HUES48 (cell line): Measurements from ENCODE around the gene KCNQ2.

Experiments
- H3K27ac ChIP-seq: one replicate; pipeline ENCODE4 v1.7.0; 2013; ENCODE audit warnings: low read depth, low read length, inconsistent platforms
- H3K27me3 ChIP-seq: 2 replicates; pipeline ENCODE4 v1.6.1; 2013; ENCODE audit warnings: mild to moderate bottlenecking, low read length; ENCODE audit not compliant: control insufficient read depth, insufficient read depth
- H3K36me3 ChIP-seq: 2 replicates; pipeline ENCODE4 v1.6.1; 2013; ENCODE audit warnings: low read length; ENCODE audit not compliant: control insufficient read depth, insufficient read depth
- H3K4me1 ChIP-seq: 2 replicates; pipeline ENCODE4 v1.6.1; 2013; ENCODE audit warnings: mild to moderate bottlenecking, low read length; ENCODE audit not compliant: control insufficient read depth, insufficient read depth
- H3K4me3 ChIP-seq: 2 replicates; pipeline ENCODE4 v1.5.1; 2013; ENCODE audit warnings: mild to moderate bottlenecking, low read depth, low read length
- H3K9ac ChIP-seq: 2 replicates; pipeline ENCODE4 v1.6.1; 2013; ENCODE audit warnings: mild to moderate bottlenecking, low read depth, low read length, moderate library complexity
- H3K9me3 ChIP-seq: 2 replicates; pipeline ENCODE4 v1.6.1; 2013; ENCODE audit warnings: low read length; ENCODE audit not compliant: control insufficient read depth, insufficient read depth

The KCNQ2 gene

DNA sequence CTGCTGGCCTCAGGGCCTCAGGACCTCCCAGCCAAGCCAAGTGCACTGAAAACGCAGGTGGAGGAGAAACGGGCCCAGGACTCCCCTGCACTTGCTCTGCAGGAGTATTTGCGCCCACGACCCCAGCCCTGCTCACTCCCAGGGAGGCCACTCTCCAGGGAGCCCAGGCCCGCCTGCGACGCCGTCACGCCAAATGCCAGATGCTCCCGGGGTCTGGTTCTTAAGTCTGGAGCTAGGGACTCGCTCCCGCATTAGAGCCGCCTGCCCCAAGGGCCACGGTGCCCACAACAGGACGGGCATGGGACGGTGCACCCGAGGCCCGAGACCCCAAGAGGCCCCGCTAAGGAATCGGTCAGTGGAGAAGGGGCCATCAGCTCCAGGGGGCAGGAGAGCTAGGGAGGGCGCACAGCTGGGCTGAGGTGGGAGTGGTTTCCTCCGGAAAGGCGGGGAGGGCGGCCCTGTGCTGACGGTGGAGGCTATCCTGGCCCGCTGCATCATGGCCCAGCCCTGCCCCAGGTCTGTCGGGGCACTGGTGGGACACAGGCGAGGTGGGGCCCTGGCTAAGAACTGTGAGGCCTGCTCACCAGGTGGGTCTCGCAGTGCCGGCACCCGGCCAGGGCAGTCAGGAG, 67.2 kb downstream of the KCNQ2 start:
- Histone ChIP-seq H3K27ac (no peak overlapping the region), H3K4me1 (peaks cover 7% of the 10 kb centered on the region; the same call in 1 of the 2 replicates), H3K27me3 (no peaks in the 10 kb centered on the region), H3K36me3 (no peaks in the 10 kb centered on the region), H3K9me3 (no peaks in the 10 kb centered on the region), H3K9ac (no peak overlapping the region), H3K4me3 (no peak overlapping the region)

GRCh38 chr20:63404129-63405085, 68.0 kb downstream of the KCNQ2 start:
- no peak overlapping the region for H3K9ac ChIP-seq
- H3K27me3 ChIP-seq: no peaks in the 10 kb centered on the region

GRCh38 chr20:63403403-63404105, 68.9 kb downstream of the KCNQ2 start:
- H3K27me3 ChIP-seq: no peaks in the 10 kb centered on the region
- H3K9me3 ChIP-seq: no peaks in the 10 kb centered on the region
- H3K4me3 ChIP-seq: no peak overlapping the region
- H3K9ac ChIP-seq: no peak overlapping the region
- H3K36me3 ChIP-seq: no peaks in the 10 kb centered on the region
- H3K27ac ChIP-seq: no peak overlapping the region
- peaks cover 3% of the 10 kb centered on the region; the same call in 1 of the 2 replicates for H3K4me1 ChIP-seq

More at GRCh38 chr20:63404129-63405085, 68.0 kb downstream of the KCNQ2 start:
- Histone ChIP-seq H3K9me3 (no peaks in the 10 kb centered on the region), H3K27ac (no peak overlapping the region), H3K4me1 (peaks cover 6% of the 10 kb centered on the region; the same call in 1 of the 2 replicates), H3K4me3 (no peak overlapping the region), H3K36me3 (no peaks in the 10 kb centered on the region)

GRCh38 chr20:63402860-63403220, 69.6 kb downstream of the KCNQ2 start:
- H3K9ac ChIP-seq: no peak overlapping the region
- no peak overlapping the region for H3K4me3 ChIP-seq
- no peaks in the 10 kb centered on the region for H3K27me3 ChIP-seq
- no peaks in the 10 kb centered on the region for H3K9me3 ChIP-seq
- peaks cover 3% of the 10 kb centered on the region; the same call in 1 of the 2 replicates for H3K4me1 ChIP-seq
- no peaks in the 10 kb centered on the region for H3K36me3 ChIP-seq
- no peak overlapping the region for H3K27ac ChIP-seq

- Histone ChIP-seq H3K9ac (no peak overlapping the region), H3K27me3 (no peaks in the 10 kb centered on the region), H3K4me3 (no peak overlapping the region), H3K9me3 (no peaks in the 10 kb centered on the region), H3K36me3 (no peaks in the 10 kb centered on the region), H3K4me1 (peaks cover 3% of the 10 kb centered on the region; the same call in 1 of the 2 replicates), H3K27ac (no peak overlapping the region)
Observed at GRCh38 chr20:63402181-63402859, 70.1 kb downstream of the KCNQ2 start.

DNA sequence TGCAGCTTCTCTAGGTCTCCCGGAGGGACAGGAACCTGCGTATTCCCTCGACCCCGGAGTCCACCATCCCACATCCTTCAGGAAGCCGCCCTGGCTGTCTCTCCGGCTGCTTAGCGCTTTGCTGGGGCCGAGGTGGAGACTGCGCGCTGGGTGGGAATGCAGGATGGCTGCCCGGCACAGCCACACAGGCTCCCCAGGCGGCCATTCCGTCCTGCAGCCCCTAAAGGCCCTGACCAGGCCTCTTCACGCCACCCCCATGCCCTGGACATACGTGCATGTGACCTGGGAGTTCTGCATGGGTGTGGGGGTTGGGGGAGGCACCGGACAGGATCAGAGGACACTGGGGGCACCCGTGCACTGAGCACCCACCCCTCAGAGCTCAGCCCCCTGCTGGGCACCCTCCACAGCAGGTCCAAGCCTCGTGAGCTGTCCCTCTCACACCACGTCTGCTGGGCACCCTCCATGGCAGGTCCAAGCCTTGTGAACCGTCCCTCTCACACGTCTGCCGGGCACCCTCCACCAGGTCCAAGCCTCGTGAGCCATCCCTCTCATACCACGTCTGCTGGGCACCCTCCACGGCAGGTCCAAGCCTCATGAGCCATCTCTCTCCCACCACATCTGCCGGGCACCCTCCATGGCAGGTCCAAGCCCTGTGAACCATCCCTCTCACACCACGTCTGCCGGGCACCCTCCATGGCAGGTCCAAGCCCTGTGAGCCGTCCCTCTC, 70.9 kb downstream of the KCNQ2 start:
- no peak overlapping the region for H3K9ac ChIP-seq
- no peak overlapping the region for H3K4me3 ChIP-seq
- H3K27ac ChIP-seq: no peak overlapping the region
- H3K9me3 ChIP-seq: no peaks in the 10 kb centered on the region
- H3K27me3 ChIP-seq: no peaks in the 10 kb centered on the region
- peaks cover 3% of the 10 kb centered on the region; the same call in 1 of the 2 replicates for H3K4me1 ChIP-seq
- no peaks in the 10 kb centered on the region for H3K36me3 ChIP-seq

DNA sequence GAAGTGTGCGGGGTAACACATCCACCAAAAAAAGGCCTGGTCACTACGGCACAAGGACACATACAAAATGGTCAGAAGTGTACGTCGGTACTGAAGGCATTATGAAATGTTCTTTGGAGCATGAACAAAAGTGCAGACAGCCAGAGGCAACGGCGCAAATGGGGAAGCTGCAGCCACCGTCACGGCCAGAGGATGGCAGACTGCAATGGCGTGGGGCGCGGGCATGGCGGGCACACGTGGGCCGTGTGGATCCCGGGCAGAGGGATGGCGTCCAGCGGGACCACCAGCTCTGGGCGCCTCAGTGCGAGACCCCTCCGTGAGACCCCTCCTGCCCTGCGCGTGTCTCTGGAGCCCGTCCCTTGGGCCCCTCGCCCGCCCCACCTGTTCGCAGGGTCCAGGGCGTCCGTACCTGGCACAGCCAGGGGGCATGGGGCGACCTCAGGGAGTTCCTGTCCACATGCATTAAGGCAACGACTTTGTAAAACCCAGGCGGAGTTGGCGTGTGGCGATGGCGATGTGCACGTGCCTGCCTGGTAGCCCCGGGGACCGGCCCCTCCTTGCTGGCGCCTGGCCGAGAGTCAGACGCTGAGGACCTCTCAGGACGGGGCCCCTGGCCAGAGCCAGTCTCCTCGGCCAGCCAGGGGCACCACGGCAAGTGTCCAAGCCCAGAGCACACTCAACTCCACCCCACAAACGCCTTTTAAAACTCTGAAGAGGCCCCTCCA, 71.8 kb downstream of the KCNQ2 start:
- Histone ChIP-seq H3K36me3 (no peaks in the 10 kb centered on the region), H3K9ac (no peak overlapping the region), H3K27ac (no peak overlapping the region), H3K4me3 (no peak overlapping the region), H3K27me3 (no peaks in the 10 kb centered on the region), H3K4me1 (peaks cover 3% of the 10 kb centered on the region; the same call in 1 of the 2 replicates), H3K9me3 (no peaks in the 10 kb centered on the region)

DNA sequence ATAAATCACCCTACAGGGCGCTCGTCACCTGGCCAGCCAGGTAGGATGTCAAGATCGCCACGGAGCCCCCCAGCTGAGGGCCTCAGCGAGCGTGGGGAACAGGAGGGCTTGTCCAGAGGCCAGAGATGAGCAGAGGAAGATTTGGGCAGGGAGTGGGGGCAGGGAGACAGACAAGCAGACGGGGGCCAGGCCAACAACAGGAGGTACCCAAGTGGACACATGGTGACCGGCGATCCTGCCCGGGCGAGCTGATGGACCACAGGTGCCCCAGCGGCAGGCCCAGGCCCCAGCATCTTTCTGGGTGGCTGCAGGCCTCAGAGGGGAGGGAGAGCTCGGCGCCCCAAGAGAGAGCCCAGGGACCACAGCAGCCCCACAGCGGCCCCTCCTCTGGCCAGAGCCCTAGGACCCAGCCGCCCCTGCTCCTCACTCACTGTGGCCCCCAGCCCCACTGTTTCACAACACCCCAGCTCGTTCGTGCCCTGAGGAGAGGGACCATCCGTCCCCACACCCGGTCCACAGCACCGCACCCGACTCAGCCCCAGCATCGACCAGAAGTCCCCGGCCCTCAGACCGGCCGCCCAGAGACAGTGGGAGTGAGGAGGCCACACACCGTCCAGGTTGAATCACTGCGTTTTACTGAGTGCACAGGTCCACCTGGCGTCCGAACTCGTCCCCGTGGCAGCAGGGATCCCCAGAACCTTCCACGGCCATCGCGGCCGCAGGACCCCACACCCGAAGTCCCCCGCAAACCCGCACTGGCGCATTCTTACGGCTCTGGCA, 72.7 kb downstream of the KCNQ2 start:
- no peaks in the 10 kb centered on the region for H3K27me3 ChIP-seq
- no peak overlapping the region for H3K4me3 ChIP-seq

GRCh38 chr20:63398744-63399514, 73.5 kb downstream of the KCNQ2 start:
- H3K9ac ChIP-seq: no peak overlapping the region
- H3K9me3 ChIP-seq: no peaks in the 10 kb centered on the region
- H3K4me3 ChIP-seq: no peak overlapping the region
- no peak overlapping the region for H3K27ac ChIP-seq
- peaks cover 11% of the 10 kb centered on the region for H3K4me1 ChIP-seq
- no peaks in the 10 kb centered on the region for H3K36me3 ChIP-seq
- H3K27me3 ChIP-seq: no peaks in the 10 kb centered on the region

More for the DNA sequence above, 72.7 kb downstream of the KCNQ2 start:
- Histone ChIP-seq H3K36me3 (no peaks in the 10 kb centered on the region), H3K27ac (no peak overlapping the region), H3K9ac (no peak overlapping the region), H3K4me1 (peaks cover 5% of the 10 kb centered on the region; the same call in 1 of the 2 replicates), H3K9me3 (no peaks in the 10 kb centered on the region)
